ENCODE data around the gene SLC34A1. TPM values are rescaled to one million over a fixed set of nuclear protein-coding genes. Genes with fewer than 3 reads are reported as not detected.
A peak's percentile ranks its signal among the peaks of the same experiment; 100 is the strongest.

SLC34A1 gene
- total and polyA plus RNA-seq, 4 donors, result 0.23 to 1.0 (median 0.47) TPM

DNA sequence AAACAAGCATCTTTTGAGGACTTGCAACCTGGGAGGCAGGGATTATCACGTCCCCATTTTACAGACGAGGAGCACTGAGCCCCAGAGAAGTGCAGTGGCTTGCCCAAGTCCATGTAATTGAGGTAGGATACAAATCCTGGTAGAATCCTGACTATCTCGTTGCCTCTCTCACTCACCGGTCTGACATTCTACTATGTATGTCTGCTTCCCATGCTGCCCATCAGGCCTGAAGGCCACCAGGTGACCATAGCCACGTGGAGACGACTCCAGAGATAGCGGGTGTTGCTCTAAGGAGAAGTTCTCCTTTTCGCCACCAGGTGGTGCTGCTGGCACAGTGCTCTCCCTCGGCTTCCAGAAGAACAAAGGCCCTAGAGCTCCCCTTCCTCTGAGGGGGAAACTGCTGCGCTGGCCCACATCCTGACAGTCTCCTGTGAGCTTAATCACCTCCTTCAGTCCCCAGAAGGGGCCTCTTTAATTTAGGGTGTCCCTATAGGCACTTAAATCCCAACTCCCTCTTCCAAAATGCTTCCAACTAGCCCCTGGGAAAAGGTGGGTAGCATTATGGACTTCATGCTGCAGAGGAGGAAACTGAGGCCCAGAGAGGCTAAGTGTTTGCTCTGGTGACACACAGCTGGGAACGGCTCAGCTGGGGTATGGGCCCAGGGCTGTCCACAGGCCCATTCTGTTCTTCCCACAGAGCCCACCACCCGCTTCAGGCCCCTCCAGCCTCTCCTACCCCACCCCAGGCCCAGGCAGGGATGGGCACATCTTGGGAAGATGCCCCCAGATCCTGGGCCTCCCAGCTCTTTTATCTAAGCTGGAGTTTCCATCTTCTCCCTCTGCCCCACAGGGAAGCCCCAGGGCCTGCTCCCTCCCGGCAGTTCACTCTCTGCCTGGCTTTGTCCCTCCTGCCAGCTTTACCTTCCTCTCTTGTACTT lies 6.4 kb downstream of the SLC34A1 start:
- H3K4me3 ChIP-seq (ENCODE audit: low read depth in 1 of 3, low read length in 3 of 3), result no peak overlapping the region
- 28% methylated on average over 13 of the region's 13 CpGs for WGBS
- DNase-seq (ENCODE audit: low spot score), result peak; percentile 88
- no peaks in the 10 kb centered on the region for H3K9me3 ChIP-seq (ENCODE audit: control insufficient read depth in 4 of 4, low read length in 3 of 4)
- H3K9ac ChIP-seq (ENCODE audit: low read depth in 1 of 2, low read length in 2 of 2), result no peak overlapping the region
- H3K27me3 ChIP-seq (ENCODE audit: control insufficient read depth in 4 of 4, insufficient read depth in 4 of 4, low read length in 3 of 4), result no peaks in the 10 kb centered on the region
- no peak overlapping the region for H3K27ac ChIP-seq (ENCODE audit: low read depth in 1 of 2, low read length in 2 of 2)
- no peaks in the 10 kb centered on the region for H3K36me3 ChIP-seq (ENCODE audit: control insufficient read depth in 4 of 4, insufficient read depth in 3 of 4, low read depth in 1 of 4, low read length in 3 of 4)
- no peaks in the 10 kb centered on the region for H3K4me1 ChIP-seq (ENCODE audit: control insufficient read depth in 4 of 4, insufficient read depth in 4 of 4, low read length in 3 of 4)
- no peak for TF ChIP-seq YY1 (IDR thresholded peaks at IDR 0.05)
- peak; percentile 96 to 99 for TF ChIP-seq RAD21 (IDR thresholded peaks at IDR 0.05)
- TF ChIP-seq FOXA2 (IDR thresholded peaks at IDR 0.05), result no peak
- TF ChIP-seq, protein P1, sequence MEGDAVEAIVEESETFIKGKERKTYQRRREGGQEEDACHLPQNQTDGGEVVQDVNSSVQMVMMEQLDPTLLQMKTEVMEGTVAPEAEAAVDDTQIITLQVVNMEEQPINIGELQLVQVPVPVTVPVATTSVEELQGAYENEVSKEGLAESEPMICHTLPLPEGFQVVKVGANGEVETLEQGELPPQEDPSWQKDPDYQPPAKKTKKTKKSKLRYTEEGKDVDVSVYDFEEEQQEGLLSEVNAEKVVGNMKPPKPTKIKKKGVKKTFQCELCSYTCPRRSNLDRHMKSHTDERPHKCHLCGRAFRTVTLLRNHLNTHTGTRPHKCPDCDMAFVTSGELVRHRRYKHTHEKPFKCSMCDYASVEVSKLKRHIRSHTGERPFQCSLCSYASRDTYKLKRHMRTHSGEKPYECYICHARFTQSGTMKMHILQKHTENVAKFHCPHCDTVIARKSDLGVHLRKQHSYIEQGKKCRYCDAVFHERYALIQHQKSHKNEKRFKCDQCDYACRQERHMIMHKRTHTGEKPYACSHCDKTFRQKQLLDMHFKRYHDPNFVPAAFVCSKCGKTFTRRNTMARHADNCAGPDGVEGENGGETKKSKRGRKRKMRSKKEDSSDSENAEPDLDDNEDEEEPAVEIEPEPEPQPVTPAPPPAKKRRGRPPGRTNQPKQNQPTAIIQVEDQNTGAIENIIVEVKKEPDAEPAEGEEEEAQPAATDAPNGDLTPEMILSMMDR (IDR thresholded peaks at IDR 0.05; ENCODE audit: low read depth, low read length, missing input control), result peak; percentile 97

DNA sequence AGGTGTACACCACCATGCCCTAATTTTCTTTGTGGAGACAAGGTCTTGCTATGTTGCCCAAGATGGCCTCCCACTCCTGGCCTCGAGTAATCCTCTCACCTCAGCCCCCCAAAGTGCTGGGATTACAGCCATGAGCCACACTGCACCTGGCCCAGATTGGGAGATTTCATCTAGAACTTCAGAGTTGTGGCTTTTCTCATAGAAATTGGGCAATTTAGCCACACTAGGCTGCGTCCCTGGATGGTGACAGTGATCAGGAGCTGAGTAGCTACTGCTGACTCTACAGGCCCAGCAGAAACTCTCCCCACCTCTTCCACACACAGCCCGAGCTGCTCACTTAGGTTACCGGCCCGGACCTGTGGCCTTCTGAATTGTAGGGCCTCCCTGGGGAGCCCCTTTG lies 8.5 kb downstream of the SLC34A1 start:
- no peaks in the 10 kb centered on the region for H3K36me3 ChIP-seq (ENCODE audit: control insufficient read depth in 4 of 4, insufficient read depth in 3 of 4, low read depth in 1 of 4, low read length in 3 of 4)
- no peaks in the 10 kb centered on the region for H3K9me3 ChIP-seq (ENCODE audit: control insufficient read depth in 4 of 4, low read length in 3 of 4)
- no peaks in the 10 kb centered on the region for H3K27me3 ChIP-seq (ENCODE audit: control insufficient read depth in 4 of 4, insufficient read depth in 4 of 4, low read length in 3 of 4)
- no peak overlapping the region for H3K9ac ChIP-seq (ENCODE audit: low read depth in 1 of 2, low read length in 2 of 2)
- DNase-seq (ENCODE audit: low spot score), result no peak
- 85% methylated on average over 5 of the region's 5 CpGs for WGBS
- H3K4me1 ChIP-seq (ENCODE audit: control insufficient read depth in 4 of 4, insufficient read depth in 4 of 4, low read length in 3 of 4), result no peaks in the 10 kb centered on the region
- TF ChIP-seq RAD21 (IDR thresholded peaks at IDR 0.05), result no peak
- no peak overlapping the region for H3K27ac ChIP-seq (ENCODE audit: low read depth in 1 of 2, low read length in 2 of 2)
- H3K4me3 ChIP-seq (ENCODE audit: low read depth in 1 of 3, low read length in 3 of 3), result no peak overlapping the region

DNA sequence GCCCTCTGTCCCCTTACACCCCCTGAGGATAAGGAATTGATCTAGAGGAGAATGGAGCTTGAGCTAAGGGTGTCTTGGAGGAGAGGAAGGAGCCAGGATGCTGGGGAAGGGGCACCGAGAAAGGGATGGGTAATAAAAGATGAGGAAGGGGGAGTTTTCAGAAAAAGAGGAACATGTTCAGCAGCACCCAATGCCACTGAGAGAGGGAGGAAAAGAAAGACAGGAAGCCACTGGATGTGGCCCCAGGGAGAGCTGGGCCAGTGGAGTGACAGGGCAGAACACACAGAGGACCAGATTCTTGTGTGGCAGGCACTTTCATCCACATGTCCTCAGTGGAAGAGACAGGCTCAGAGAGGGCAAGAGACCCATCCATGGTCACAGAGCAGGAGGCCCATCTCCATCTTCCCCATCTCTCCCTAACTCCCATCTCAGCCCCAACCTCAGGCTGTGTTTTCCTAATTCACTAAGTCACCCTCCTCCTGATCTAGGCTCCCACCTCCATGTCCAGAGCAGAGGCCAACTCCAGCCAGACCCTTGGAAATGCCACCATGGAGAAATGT lies 9.1 kb downstream of the SLC34A1 start:
- WGBS, result 81% methylated on average over 1 of the region's 1 CpG
- no peaks in the 10 kb centered on the region for H3K9me3 ChIP-seq (ENCODE audit: control insufficient read depth in 4 of 4, low read length in 3 of 4)
- TF ChIP-seq TAF1 (conservative IDR thresholded peaks at IDR 0.05) (no peak), JUND (IDR thresholded peaks at IDR 0.05) (no peak), EGR1 (IDR thresholded peaks at IDR 0.05; ENCODE audit: low read depth in 2 of 2) (no peak), RAD21 (IDR thresholded peaks at IDR 0.05) (no peak), FOXA1 (IDR thresholded peaks at IDR 0.05) (no peak), HNF4G (IDR thresholded peaks at IDR 0.05) (no peak), GABPA (IDR thresholded peaks at IDR 0.05 in 1 of 2, conservative IDR thresholded peaks at IDR 0.05 in 1 of 2) (no peak), FOXA2 (IDR thresholded peaks at IDR 0.05) (no peak), YY1 (IDR thresholded peaks at IDR 0.05) (no peak), SP1 (IDR thresholded peaks at IDR 0.05) (no peak), NR2F2 (IDR thresholded peaks at IDR 0.05) (no peak)
- TF ChIP-seq, protein P2, sequence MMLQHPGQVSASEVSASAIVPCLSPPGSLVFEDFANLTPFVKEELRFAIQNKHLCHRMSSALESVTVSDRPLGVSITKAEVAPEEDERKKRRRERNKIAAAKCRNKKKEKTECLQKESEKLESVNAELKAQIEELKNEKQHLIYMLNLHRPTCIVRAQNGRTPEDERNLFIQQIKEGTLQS (IDR thresholded peaks at IDR 0.05), result no peak
- TF ChIP-seq, protein P3, sequence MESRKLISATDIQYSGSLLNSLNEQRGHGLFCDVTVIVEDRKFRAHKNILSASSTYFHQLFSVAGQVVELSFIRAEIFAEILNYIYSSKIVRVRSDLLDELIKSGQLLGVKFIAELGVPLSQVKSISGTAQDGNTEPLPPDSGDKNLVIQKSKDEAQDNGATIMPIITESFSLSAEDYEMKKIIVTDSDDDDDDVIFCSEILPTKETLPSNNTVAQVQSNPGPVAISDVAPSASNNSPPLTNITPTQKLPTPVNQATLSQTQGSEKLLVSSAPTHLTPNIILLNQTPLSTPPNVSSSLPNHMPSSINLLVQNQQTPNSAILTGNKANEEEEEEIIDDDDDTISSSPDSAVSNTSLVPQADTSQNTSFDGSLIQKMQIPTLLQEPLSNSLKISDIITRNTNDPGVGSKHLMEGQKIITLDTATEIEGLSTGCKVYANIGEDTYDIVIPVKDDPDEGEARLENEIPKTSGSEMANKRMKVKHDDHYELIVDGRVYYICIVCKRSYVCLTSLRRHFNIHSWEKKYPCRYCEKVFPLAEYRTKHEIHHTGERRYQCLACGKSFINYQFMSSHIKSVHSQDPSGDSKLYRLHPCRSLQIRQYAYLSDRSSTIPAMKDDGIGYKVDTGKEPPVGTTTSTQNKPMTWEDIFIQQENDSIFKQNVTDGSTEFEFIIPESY (IDR thresholded peaks at IDR 0.05), result no peak
- TF ChIP-seq, protein P4, sequence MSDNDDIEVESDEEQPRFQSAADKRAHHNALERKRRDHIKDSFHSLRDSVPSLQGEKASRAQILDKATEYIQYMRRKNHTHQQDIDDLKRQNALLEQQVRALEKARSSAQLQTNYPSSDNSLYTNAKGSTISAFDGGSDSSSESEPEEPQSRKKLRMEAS (IDR thresholded peaks at IDR 0.05), result no peak
- TF ChIP-seq, protein P5, sequence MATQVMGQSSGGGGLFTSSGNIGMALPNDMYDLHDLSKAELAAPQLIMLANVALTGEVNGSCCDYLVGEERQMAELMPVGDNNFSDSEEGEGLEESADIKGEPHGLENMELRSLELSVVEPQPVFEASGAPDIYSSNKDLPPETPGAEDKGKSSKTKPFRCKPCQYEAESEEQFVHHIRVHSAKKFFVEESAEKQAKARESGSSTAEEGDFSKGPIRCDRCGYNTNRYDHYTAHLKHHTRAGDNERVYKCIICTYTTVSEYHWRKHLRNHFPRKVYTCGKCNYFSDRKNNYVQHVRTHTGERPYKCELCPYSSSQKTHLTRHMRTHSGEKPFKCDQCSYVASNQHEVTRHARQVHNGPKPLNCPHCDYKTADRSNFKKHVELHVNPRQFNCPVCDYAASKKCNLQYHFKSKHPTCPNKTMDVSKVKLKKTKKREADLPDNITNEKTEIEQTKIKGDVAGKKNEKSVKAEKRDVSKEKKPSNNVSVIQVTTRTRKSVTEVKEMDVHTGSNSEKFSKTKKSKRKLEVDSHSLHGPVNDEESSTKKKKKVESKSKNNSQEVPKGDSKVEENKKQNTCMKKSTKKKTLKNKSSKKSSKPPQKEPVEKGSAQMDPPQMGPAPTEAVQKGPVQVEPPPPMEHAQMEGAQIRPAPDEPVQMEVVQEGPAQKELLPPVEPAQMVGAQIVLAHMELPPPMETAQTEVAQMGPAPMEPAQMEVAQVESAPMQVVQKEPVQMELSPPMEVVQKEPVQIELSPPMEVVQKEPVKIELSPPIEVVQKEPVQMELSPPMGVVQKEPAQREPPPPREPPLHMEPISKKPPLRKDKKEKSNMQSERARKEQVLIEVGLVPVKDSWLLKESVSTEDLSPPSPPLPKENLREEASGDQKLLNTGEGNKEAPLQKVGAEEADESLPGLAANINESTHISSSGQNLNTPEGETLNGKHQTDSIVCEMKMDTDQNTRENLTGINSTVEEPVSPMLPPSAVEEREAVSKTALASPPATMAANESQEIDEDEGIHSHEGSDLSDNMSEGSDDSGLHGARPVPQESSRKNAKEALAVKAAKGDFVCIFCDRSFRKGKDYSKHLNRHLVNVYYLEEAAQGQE (IDR thresholded peaks at IDR 0.05), result no peak
- TF ChIP-seq, protein P1 (IDR thresholded peaks at IDR 0.05; ENCODE audit: low read depth, low read length, missing input control), result no peak

More for the DNA sequence above, 9.1 kb downstream of the SLC34A1 start:
- H3K36me3 ChIP-seq (ENCODE audit: control insufficient read depth in 4 of 4, insufficient read depth in 3 of 4, low read depth in 1 of 4, low read length in 3 of 4), result no peaks in the 10 kb centered on the region
- no peaks in the 10 kb centered on the region for H3K27me3 ChIP-seq (ENCODE audit: control insufficient read depth in 4 of 4, insufficient read depth in 4 of 4, low read length in 3 of 4)
- DNase-seq (ENCODE audit: low spot score), result no peak
- H3K4me3 ChIP-seq (ENCODE audit: low read depth in 1 of 3, low read length in 3 of 3), result no peak overlapping the region
- no peak overlapping the region for H3K9ac ChIP-seq (ENCODE audit: low read depth in 1 of 2, low read length in 2 of 2)
- H3K27ac ChIP-seq (ENCODE audit: low read depth in 1 of 2, low read length in 2 of 2), result no peak overlapping the region
- no peaks in the 10 kb centered on the region for H3K4me1 ChIP-seq (ENCODE audit: control insufficient read depth in 4 of 4, insufficient read depth in 4 of 4, low read length in 3 of 4)
